GM13976 (cell line): ENCODE results near the gene CEBPG.

ENCODE experiments used
- DNase-seq: peaks from one replicate; pipeline ENCODE4 v3.0.0; 2012; ENCODE audit warnings: low spot score
- CTCF ChIP-seq: IDR thresholded peaks from 2 replicates; pipeline ENCODE4 v1.5.1; 2012; ENCODE audit warnings: borderline replicate concordance, mild to moderate bottlenecking; ENCODE audit not compliant: insufficient read depth; ENCODE audit errors: extremely low read depth, missing control alignments, control extremely low read depth
- in situ Hi-C: fragments of 300-500 bp; cut with MboI; formaldehyde crosslinking; loops from one replicate; pipeline ENCODE4 v1.12.0; 2022; ENCODE audit warnings: low sequenced_read_pairs, mixed read lengths, inconsistent platforms; ENCODE audit not compliant: unreplicated experiment

The CEBPG gene

GRCh38 chr19:33370783-33371182 lies 2.7 kb upstream of the CEBPG start:
- DNase-seq, result no peak
- in situ Hi-C loops, result no loop called here
- TF ChIP-seq CTCF, result no peak

- in situ Hi-C loops, result no loop called here
- no peak for TF ChIP-seq CTCF
- peak; percentile 26 for DNase-seq
Observed at GRCh38 chr19:33374236-33374714, 766 bp downstream of the CEBPG start.

GRCh38 chr19:33375156-33375836 lies 1.8 kb downstream of the CEBPG start:
- TF ChIP-seq CTCF, result no peak
- DNase-seq, result no peak
- in situ Hi-C loops, result no loop called here

- no peak for DNase-seq
- in situ Hi-C loops, result no loop called here
- TF ChIP-seq CTCF, result no peak
Observed at GRCh38 chr19:33375837-33376159, 2.3 kb downstream of the CEBPG start.

- in situ Hi-C loops, result no loop called here
- no peak for DNase-seq
- no peak for TF ChIP-seq CTCF
Observed at GRCh38 chr19:33376423-33376822, 2.9 kb downstream of the CEBPG start.

GRCh38 chr19:33376941-33377557 lies 3.5 kb downstream of the CEBPG start:
- DNase-seq, result no peak
- no peak for TF ChIP-seq CTCF
- in situ Hi-C loops, result no loop called here
